Neural cell (in vitro differentiated cells): ENCODE results near the gene TDRKH. TPM values are rescaled to one million over a fixed set of nuclear protein-coding genes. Genes with fewer than 3 reads are reported as not detected.

Experiments
- H2AFZ ChIP-seq: fragments of 200-600, 300-800 bp; sonication (generic), shearing (Covaris generic); 2 replicates; pipeline ENCODE4 v1.6.0; 2014; ENCODE audit warnings: low read depth, mild to moderate bottlenecking, antibody characterized with exemption, low read length, moderate library complexity
- H3F3A ChIP-seq: fragments of 200-600 bp; shearing (Covaris generic); 2 replicates; pipeline ENCODE4 v1.6.1; 2016; ENCODE audit warnings: mild to moderate bottlenecking, moderate library complexity, mixed read lengths, antibody characterized with exemption, low read length; ENCODE audit not compliant: insufficient read depth, poor library complexity, severe bottlenecking
- H3K27ac ChIP-seq: fragments of 200-600, 300-800 bp; sonication (generic), shearing (Covaris generic); 2 replicates; pipeline ENCODE4 v1.5.1; 2014; ENCODE audit warnings: mild to moderate bottlenecking, low read length, moderate library complexity
- H3K27me3 ChIP-seq: fragments of 300-800, 200-600 bp; sonication (generic), shearing (Covaris generic); 2 replicates; pipeline ENCODE4 v1.6.0; 2014; ENCODE audit warnings: mild to moderate bottlenecking, low read depth, low read length, moderate library complexity; ENCODE audit not compliant: insufficient read depth
- H3K36me3 ChIP-seq: fragments of 300-800, 200-600 bp; sonication (generic), shearing (Covaris generic); 2 replicates; pipeline ENCODE4 v1.5.1; 2014; ENCODE audit warnings: mild to moderate bottlenecking, antibody characterized with exemption, low read length, moderate library complexity; ENCODE audit not compliant: insufficient read depth
- H3K4me2 ChIP-seq: fragments of 300-800, 200-600 bp; sonication (generic), shearing (Covaris generic); 2 replicates; pipeline ENCODE4 v1.6.0; 2014; ENCODE audit warnings: mild to moderate bottlenecking, low read length
- H3K4me3 ChIP-seq: fragments of 300-800, 200-600 bp; sonication (generic), shearing (Covaris generic); 2 replicates; pipeline ENCODE4 v1.5.1; 2014; ENCODE audit warnings: mild to moderate bottlenecking, low read length, moderate library complexity
- H3K79me2 ChIP-seq: fragments of 200-600 bp; shearing (Covaris generic); replicated peaks from 2 replicates; pipeline ENCODE4 v1.6.0; 2014; ENCODE audit warnings: mild to moderate bottlenecking, low read length, moderate library complexity; ENCODE audit not compliant: insufficient read depth
- H3K9ac ChIP-seq: fragments of 300-800, 200-600 bp; sonication (generic), shearing (Covaris generic); 2 replicates; pipeline ENCODE4 v1.6.1; 2016; ENCODE audit warnings: mild to moderate bottlenecking, low read length, mixed read lengths
- H3K9me2 ChIP-seq: fragments of 200-600 bp; shearing (Covaris generic); 2 replicates; pipeline ENCODE4 v1.6.1; 2016; ENCODE audit warnings: mild to moderate bottlenecking, low read length, mixed read lengths; ENCODE audit not compliant: insufficient read depth
- H3K9me3 ChIP-seq: fragments of 200-600, 300-800 bp; sonication (generic), shearing (Covaris generic); 2 replicates; pipeline ENCODE4 v1.6.1; 2016; ENCODE audit warnings: mild to moderate bottlenecking, mixed run types, low read length, moderate library complexity, mixed read lengths
- H4K20me1 ChIP-seq: fragments of 200-600 bp; shearing (Covaris generic); 2 replicates; pipeline ENCODE4 v1.6.1; 2016; ENCODE audit warnings: mild to moderate bottlenecking, mixed run types; ENCODE audit not compliant: insufficient read depth
- CTCF ChIP-seq: fragments of 450-650 bp; IDR thresholded peaks from 2 replicates; pipeline ENCODE4 v1.5.1; 2014; ENCODE audit warnings: antibody characterized with exemption, mild to moderate bottlenecking, moderate library complexity; ENCODE audit not compliant: poor library complexity, severe bottlenecking
- EP300 ChIP-seq: fragments of 450-650 bp; conservative IDR thresholded peaks from 2 replicates; pipeline ENCODE4 v1.6.1; 2014; ENCODE audit warnings: antibody characterized with exemption, mild to moderate bottlenecking, moderate library complexity; ENCODE audit not compliant: poor library complexity, severe bottlenecking
- EZH2 ChIP-seq: fragments of 200-600, 300-800 bp; shearing (Covaris generic), sonication (generic); IDR thresholded peaks from 2 replicates; pipeline ENCODE4 v1.6.1; 2014; ENCODE audit warnings: antibody characterized with exemption, low read length, borderline replicate concordance, mild to moderate bottlenecking; ENCODE audit not compliant: insufficient read depth, poor library complexity, severe bottlenecking
- MXI1 ChIP-seq: fragments of 450-650 bp; conservative IDR thresholded peaks from 2 replicates; pipeline ENCODE4 v1.6.1; 2014; ENCODE audit warnings: antibody characterized with exemption, mild to moderate bottlenecking; ENCODE audit not compliant: poor library complexity, severe bottlenecking
- POLR2AphosphoS5 ChIP-seq: IDR thresholded peaks from 2 replicates; pipeline ENCODE4 v1.6.1; 2012
- RAD21 ChIP-seq: fragments of 450-650 bp; conservative IDR thresholded peaks from 2 replicates; pipeline ENCODE4 v1.6.1; 2014; ENCODE audit warnings: antibody characterized with exemption, mild to moderate bottlenecking, moderate library complexity
- SMC3 ChIP-seq: fragments of 450-650 bp; conservative IDR thresholded peaks from 2 replicates; pipeline ENCODE4 v1.6.1; 2014; ENCODE audit warnings: antibody characterized with exemption, mild to moderate bottlenecking, moderate library complexity; ENCODE audit not compliant: poor library complexity
- TAF1 ChIP-seq: IDR thresholded peaks from 2 replicates; pipeline ENCODE4 v1.6.1; 2012; ENCODE audit warnings: low read depth
- polyA plus RNA-seq: library from polyadenylated mRNA; depleted of rRNA; stranded (reverse); fragments of >200 nt; gene quantifications from 2 replicates; pipeline ENCODE4 v1.2.3, GENCODE V29; 2014
- TF ChIP-seq, protein P1 (sequence below): IDR thresholded peaks from 2 replicates; pipeline ENCODE4 v1.6.1; 2012; ENCODE audit warnings: borderline replicate concordance

The TDRKH gene
- polyA plus RNA-seq, 1 donor from 2014 or later: 19.5 TPM

GRCh38 chr1:151799179-151800022 lies 9.1 kb upstream of the TDRKH start:
- H4K20me1 ChIP-seq: no peaks in the 10 kb centered on the region
- H3K9me2 ChIP-seq: no peaks in the 10 kb centered on the region
- no peaks in the 10 kb centered on the region for H3K9me3 ChIP-seq
- no peaks in the 10 kb centered on the region for H3K36me3 ChIP-seq
- H3F3A ChIP-seq: no peaks in the 10 kb centered on the region
- no peaks in the 10 kb centered on the region for H3K27me3 ChIP-seq
- H2AFZ ChIP-seq: no peak overlapping the region
- H3K4me2 ChIP-seq: no peak overlapping the region
- peak overlapping the region; percentile 50 for H3K4me3 ChIP-seq
- TF ChIP-seq RAD21 (no peak), CTCF (no peak), EP300 (no peak), EZH2 (no peak), POLR2AphosphoS5 (peak; percentile 53), SMC3 (no peak), TAF1 (no peak)
- TF ChIP-seq, protein P1, sequence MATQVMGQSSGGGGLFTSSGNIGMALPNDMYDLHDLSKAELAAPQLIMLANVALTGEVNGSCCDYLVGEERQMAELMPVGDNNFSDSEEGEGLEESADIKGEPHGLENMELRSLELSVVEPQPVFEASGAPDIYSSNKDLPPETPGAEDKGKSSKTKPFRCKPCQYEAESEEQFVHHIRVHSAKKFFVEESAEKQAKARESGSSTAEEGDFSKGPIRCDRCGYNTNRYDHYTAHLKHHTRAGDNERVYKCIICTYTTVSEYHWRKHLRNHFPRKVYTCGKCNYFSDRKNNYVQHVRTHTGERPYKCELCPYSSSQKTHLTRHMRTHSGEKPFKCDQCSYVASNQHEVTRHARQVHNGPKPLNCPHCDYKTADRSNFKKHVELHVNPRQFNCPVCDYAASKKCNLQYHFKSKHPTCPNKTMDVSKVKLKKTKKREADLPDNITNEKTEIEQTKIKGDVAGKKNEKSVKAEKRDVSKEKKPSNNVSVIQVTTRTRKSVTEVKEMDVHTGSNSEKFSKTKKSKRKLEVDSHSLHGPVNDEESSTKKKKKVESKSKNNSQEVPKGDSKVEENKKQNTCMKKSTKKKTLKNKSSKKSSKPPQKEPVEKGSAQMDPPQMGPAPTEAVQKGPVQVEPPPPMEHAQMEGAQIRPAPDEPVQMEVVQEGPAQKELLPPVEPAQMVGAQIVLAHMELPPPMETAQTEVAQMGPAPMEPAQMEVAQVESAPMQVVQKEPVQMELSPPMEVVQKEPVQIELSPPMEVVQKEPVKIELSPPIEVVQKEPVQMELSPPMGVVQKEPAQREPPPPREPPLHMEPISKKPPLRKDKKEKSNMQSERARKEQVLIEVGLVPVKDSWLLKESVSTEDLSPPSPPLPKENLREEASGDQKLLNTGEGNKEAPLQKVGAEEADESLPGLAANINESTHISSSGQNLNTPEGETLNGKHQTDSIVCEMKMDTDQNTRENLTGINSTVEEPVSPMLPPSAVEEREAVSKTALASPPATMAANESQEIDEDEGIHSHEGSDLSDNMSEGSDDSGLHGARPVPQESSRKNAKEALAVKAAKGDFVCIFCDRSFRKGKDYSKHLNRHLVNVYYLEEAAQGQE: no peak
- H3K79me2 ChIP-seq: no peaks in the 10 kb centered on the region
- peak overlapping the region; percentile 61 for H3K27ac ChIP-seq
- peak overlapping the region; percentile 50 for H3K9ac ChIP-seq

- TF ChIP-seq POLR2AphosphoS5 (no peak), TAF1 (no peak), MXI1 (no peak), CTCF (no peak), EZH2 (no peak), RAD21 (no peak), SMC3 (no peak), EP300 (no peak)
- TF ChIP-seq, protein P1: no peak
- Histone ChIP-seq H4K20me1 (no peaks in the 10 kb centered on the region), H3K79me2 (peaks cover 3% of the 10 kb centered on the region), H3K4me3 (peak overlapping the region; percentile 50), H3K27ac (peak overlapping the region; percentile 61), H3F3A (no peaks in the 10 kb centered on the region), H2AFZ (no peak overlapping the region), H3K4me2 (no peak overlapping the region), H3K9me2 (no peaks in the 10 kb centered on the region), H3K9me3 (no peaks in the 10 kb centered on the region), H3K9ac (peak overlapping the region; percentile 42), H3K27me3 (no peaks in the 10 kb centered on the region), H3K36me3 (no peaks in the 10 kb centered on the region)
Observed at GRCh38 chr1:151798571-151798970, 8.3 kb upstream of the TDRKH start.
